GM21381 (cell line): ENCODE results near the gene NFIB.

Experiments used
- ATAC-seq: cut with Tn5 transposase; IDR thresholded peaks from one replicate; pipeline ENCODE4 v1.9.1; 2021; ENCODE audit warnings: mild to moderate bottlenecking, moderate library complexity; ENCODE audit not compliant: unreplicated experiment

The NFIB gene

GRCh38 chr9:14249527-14249926 is 64.4 kb downstream of the NFIB start:
- no peak for ATAC-seq

DNA sequence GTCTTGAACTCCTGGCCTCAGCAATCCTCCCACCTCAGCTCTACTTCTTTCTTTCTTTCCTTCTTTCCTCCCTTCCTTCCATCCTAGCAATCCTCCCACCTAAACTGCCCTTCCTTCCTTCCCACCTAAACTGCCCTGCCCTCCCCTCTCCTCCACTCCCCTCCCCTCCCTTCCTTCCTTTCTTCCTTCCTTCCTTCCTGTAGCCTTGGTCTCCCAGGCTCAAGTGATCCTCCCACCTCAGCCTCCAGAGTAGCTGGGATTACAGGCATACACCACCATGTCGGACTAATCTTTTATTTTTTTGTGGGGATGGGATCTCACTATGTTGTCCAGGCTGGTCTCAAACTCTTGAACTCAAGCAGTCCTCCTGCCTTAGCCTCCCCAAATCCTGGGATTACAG is 65.8 kb downstream of the NFIB start:
- ATAC-seq, result no peak

DNA sequence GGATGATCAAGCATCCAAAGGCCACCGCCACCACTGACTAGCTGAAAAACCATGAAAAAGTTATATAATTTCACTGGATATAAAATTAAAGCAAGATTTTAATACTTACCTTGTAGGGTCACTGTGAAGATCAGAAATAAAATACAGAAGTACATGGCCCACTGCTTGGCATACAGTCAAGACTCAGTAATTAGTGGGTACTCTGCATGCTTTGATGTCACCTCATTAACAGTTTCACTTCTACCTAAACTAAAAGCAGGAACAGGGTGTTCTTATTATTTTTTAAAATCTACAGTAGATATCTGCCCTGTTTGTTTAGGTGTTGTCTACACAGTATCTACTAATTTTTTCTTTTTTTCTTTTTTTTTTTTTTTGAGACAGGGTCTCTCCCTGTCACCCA is 66.4 kb downstream of the NFIB start:
- no peak for ATAC-seq

- ATAC-seq, result no peak
Observed at GRCh38 chr9:14246951-14247350, 67.0 kb downstream of the NFIB start.

DNA sequence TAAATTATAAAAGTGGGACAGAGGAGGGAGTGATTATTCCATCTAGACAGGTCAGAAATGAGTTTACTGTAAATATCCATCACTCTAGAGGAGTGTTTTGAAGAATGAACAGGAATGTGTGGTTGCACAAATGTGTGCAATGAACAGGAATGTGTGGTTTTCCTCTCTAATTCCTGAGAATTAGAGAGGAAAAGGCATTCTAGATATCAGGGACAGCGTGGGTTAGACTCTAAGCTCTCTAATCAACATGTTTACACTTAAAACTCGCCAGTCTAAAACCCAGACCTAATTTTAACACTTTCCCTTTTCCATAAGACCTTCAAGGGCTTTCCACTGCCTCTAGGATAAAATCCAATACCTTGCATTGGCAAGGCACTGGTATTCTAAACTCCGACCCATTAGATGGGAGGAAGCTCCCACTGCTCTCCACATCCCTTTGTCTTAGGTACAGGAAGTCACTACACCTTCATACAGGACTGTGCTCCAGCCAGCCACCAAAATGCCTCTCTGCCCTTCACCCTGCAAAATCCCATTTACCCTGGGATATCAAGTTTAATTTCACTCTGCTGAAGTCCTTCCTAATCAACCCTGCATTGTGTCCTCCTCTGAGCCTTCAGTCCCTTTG is 67.9 kb downstream of the NFIB start:
- no peak for ATAC-seq

- ATAC-seq, result no peak
Observed at GRCh38 chr9:14243514-14244042, 70.4 kb downstream of the NFIB start.

GRCh38 chr9:14242150-14242805 is 71.7 kb downstream of the NFIB start:
- ATAC-seq, result no peak

GRCh38 chr9:14240537-14240936 is 73.4 kb downstream of the NFIB start:
- no peak for ATAC-seq

DNA sequence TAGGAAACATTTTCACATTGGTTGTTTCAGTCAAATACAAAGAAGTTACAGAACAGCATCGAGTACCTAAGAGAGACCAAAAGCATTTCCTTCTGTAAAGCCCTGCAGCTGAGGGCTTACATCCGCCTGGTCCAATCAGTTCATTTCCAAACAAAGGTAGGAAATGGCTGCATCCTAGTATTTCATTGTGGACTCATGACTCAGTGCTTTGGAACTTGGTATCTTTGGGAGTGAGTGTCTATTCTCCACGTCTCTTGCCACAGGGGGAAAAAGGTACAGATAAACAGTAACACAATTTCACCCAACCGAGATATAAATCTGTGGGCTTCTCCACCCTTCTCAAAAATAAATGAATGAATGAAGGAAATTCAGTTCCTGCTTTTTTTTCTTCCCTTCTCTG is 75.4 kb downstream of the NFIB start:
- no peak for ATAC-seq

DNA sequence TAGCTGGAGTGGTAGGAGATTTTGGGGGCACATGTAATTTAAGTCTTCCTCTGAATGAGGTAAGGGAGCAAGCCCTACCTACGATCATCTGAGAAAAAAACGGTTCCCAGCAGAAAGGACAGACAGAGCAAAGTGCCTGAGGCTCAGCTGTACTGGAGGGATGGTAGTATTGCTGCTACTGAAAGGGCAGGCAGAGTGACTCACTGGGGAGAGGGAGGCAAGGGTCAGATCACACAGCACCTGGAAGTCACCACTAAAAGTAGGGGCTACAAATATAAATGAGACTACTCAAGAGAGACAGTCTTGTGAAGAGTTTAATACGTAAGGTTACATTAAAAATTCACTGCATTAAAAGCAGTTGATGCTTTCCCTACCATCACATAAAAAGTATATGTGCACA is 75.9 kb downstream of the NFIB start:
- no peak for ATAC-seq

- no peak for ATAC-seq
Observed at GRCh38 chr9:14236591-14236990, 77.3 kb downstream of the NFIB start.

- no peak for ATAC-seq
Observed at GRCh38 chr9:14232111-14232510, 81.8 kb downstream of the NFIB start.

DNA sequence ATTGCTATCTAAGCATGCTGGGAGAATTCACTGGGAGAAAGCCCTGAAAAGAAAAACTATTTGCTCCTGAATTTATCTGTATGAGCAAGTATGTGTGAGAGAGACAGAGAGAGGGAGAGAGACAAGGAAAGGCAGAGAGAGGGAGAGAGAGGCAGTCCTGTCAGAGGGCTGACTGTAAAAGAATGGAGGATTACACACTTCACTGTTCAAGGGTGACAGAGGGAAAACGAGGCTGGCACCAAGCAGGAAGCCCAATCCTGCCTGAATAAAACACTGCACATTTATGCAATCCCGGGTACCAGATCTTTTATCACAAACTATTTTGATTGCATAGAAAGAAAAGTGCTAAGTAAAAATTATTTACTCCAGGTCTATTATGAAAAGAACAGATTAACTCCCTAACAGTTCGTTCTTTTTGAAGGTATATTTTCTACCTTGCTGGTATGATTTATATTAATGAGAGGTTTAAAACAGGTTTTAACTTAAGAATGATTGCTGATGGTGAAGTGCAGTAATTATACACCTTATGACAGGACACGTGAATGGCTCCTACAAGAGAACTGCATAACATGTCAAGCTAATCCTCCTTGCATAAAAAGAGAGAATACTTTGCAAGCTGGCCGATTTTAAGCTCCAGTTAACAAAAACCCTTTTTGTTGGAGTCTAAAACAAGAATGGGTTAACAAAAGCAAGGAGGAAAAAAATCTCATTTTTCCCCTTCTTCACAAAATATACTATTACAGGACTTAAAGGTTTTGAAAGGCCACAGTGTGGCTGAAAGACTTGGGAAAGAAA is 82.5 kb downstream of the NFIB start:
- ATAC-seq, result no peak

DNA sequence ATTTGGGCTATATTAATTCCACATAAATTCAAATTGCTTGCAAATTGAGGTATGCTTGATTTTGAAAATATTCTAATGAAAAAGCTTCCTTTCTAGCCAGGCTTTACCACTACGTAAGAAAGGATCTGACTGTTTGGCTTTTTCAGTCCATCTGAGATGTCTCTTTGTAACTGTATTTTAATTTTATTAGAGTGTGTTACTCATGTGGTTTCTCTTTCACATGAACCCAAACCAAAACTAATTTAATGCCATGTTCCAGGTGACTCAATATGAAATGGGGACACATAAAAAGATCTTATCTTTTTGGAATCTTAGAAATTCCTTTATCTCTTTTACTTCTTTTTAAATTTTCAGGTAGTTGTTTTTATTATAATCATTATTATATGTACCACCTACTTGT is 85.3 kb downstream of the NFIB start:
- ATAC-seq, result no peak

- no peak for ATAC-seq
Observed at GRCh38 chr9:14226855-14227532, 86.9 kb downstream of the NFIB start.

DNA sequence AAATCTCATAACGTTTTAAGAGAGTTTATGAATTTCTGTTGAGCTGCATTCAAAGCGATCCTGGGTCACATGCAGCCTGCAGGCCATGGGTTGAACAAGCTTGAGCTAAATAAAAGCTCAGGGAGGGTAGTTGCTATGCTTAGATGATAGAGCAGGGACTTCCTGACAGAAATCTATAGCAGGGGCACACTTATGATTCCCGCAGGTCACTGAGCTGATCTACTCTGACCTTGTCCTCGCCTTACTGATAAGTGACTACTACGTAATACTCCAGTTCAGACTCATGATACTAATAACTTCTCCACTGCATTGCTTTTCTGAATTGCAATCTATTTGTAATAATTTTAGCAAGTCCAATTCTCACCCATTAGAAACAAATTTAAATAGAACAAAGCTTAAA is 90.9 kb downstream of the NFIB start:
- no peak for ATAC-seq

DNA sequence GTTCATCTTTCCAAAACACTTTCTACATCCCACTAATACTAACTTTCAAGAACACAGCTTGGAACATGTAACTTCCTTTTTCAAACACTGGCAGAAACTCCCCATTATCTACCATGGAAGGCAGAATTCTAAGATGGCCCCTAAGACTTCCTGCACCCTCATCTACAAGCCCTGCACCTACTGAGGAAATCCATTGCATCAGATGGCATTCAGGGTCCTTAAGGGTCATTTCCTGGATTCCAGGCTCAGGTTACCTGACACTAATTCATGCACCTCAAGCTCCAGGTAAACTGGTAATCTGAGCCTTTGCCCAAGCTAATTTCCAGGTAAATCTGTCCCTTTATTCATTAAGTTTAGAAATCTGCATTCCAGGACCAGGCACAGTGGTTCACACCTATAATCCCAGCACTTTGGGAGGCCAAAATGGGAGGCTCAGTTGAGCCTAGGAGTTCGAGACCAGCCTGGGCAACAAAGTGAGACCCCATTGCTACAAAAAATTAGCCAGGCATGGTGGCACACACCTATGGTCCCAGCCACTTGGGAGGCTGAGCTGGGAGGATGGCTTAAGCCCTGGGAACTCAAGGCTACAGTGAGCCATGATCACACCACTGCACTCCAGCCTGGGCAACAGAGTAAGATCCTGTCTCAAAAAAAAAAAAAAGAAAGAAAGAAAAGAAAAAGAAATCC is 91.6 kb downstream of the NFIB start:
- ATAC-seq, result no peak

DNA sequence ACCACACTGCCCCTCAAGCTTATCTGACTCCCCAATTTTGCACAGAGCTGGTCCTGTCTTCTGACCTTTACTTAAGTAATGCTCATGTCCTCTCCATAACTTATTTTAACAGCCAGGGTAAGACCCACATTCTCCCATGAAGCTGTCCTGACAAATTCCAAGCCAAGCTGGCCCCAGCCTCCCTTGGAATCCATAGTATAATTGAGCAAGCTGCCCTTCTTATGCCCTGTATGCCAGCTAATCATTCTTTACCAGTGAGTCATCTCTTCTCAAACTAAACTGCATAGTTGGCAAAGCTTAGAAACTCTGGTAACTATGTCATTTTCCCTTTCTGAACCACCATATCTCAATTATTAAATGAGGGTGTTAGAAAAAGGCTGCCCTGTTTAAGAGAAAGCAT is 92.4 kb downstream of the NFIB start:
- ATAC-seq, result no peak

DNA sequence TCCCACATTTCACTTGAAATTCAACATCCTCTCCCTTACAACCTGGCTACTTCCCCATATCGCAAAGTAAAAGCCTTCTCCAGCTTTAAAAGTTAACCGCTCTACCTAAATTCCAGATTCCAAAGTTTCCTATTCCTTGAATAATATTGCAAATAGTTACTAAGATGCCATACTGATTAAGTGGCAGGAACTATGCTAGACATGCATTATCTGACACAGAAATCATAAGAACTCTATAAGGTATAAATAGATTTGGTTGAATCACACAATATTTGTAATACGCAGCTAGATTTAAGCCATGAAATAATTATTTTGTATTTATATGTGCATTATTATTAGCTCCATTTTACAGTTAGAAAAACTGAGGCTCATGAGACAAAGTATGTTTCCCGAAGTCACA is 92.8 kb downstream of the NFIB start:
- ATAC-seq, result no peak

DNA sequence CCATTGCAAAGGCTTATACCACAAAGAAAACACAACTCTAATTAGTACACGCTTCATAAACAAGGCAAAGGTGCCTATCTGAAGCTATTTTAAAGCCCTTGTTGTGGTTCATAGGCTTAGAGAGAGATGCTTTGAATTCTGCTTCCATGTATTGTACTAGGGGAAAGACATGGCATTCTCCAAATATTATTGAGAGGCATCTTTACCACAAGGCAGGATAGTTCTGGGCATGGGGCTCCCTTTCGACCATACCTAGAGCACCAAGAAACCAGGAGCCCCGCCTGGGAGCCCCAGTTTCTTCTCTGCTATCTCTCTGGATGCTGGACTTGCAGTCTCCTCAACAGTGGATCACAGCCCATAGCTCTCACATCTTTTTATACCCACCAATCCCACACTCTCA is 93.7 kb downstream of the NFIB start:
- ATAC-seq, result no peak

DNA sequence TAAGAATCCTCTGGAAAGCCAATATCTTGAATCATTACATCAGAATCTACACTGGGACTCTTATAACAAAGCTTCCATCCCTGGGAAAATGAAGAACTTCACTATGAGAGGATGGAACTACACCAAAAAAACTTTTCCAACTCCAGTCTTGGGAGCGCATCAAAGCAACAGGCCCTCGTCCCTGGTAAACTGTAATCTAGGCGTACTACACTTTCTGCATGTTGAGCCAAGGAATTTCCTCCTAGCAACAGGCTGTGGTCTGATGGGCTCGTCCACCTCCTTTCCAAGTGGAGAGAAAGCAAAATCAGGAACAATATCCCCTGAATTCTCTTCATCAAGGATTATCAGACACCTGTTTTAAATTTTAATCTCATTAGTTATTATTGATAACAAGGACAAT is 94.1 kb downstream of the NFIB start:
- no peak for ATAC-seq
